SJSA1 (cell line): ENCODE measurements around the gene STPG1. TPM values are rescaled to one million over a fixed set of nuclear protein-coding genes. Genes with fewer than 3 reads are reported as not detected.

Experiments used
- DNase-seq, 2 experiments: peaks; one replicate each; pipeline ENCODE4 v3.0.0-alpha.2; 2015 to 2020; ENCODE audit warnings: low spot score in 2 of 2, low read depth in 1 of 2
- H3K27ac ChIP-seq: fragments of 250-450 bp; sonication (Bioruptor Pico); 2 replicates; pipeline ENCODE4 v1.5.1; 2020; ENCODE audit warnings: mild to moderate bottlenecking, moderate library complexity
- H3K27me3 ChIP-seq: fragments of 250-450 bp; sonication (Bioruptor Pico); replicated peaks from 2 replicates; pipeline ENCODE4 v1.5.1; 2020; ENCODE audit warnings: mild to moderate bottlenecking, moderate library complexity
- H3K36me3 ChIP-seq: fragments of 250-450 bp; sonication (Bioruptor Pico); 2 replicates; pipeline ENCODE4 v1.5.1; 2020; ENCODE audit warnings: mild to moderate bottlenecking
- H3K4me1 ChIP-seq: fragments of 250-450 bp; sonication (Bioruptor Pico); replicated peaks from 2 replicates; pipeline ENCODE4 v1.6.1; 2021; ENCODE audit warnings: mild to moderate bottlenecking
- H3K4me3 ChIP-seq: fragments of 250-450 bp; sonication (Bioruptor Pico); 2 replicates; pipeline ENCODE4 v1.5.1; 2020; ENCODE audit warnings: mild to moderate bottlenecking
- H3K9me3 ChIP-seq: fragments of 250-450 bp; sonication (Bioruptor Pico); replicated peaks from 2 replicates; pipeline ENCODE4 v1.5.1; 2020; ENCODE audit warnings: mild to moderate bottlenecking
- total RNA-seq: library from RNA; depleted of rRNA; stranded (reverse); fragments of >200 nt; shearing (Covaris generic); gene quantifications from 2 replicates; pipeline ENCODE4 v1.2.3, GENCODE V29; 2014

The STPG1 gene
- total RNA-seq, 1 experiment from 2014 or later, result 17.5 TPM

- Histone ChIP-seq H3K27ac (peak overlapping the region; percentile 51), H3K4me3 (no peak overlapping the region)
- DNase-seq, result peak; percentile 71 to 73
Measured at GRCh38 chr1:24384251-24385090, 29.1 kb downstream of the STPG1 start.

GRCh38 chr1:24383381-24383940 is 30.1 kb downstream of the STPG1 start:
- Histone ChIP-seq H3K27me3 (no peaks in the 10 kb centered on the region), H3K9me3 (no peaks in the 10 kb centered on the region; the same call in 1 of the 2 replicates), H3K4me3 (no peak overlapping the region), H3K4me1 (peaks cover 27% of the 10 kb centered on the region), H3K27ac (peak overlapping the region; percentile 51; the same call in 1 of the 2 replicates), H3K36me3 (peaks cover 73% of the 10 kb centered on the region)
- DNase-seq, result peak in 1 of 2 experiments; percentile 3

More at GRCh38 chr1:24384251-24385090, 29.1 kb downstream of the STPG1 start:
- H3K36me3 ChIP-seq, result peaks cover 72% of the 10 kb centered on the region
- peaks cover 27% of the 10 kb centered on the region for H3K4me1 ChIP-seq
- no peaks in the 10 kb centered on the region; the same call in 1 of the 2 replicates for H3K9me3 ChIP-seq
- H3K27me3 ChIP-seq, result no peaks in the 10 kb centered on the region

- no peak overlapping the region for H3K27ac ChIP-seq
- H3K4me3 ChIP-seq, result no peak overlapping the region
- H3K4me1 ChIP-seq, result peaks cover 27% of the 10 kb centered on the region
- H3K36me3 ChIP-seq, result peaks cover 67% of the 10 kb centered on the region
- no peaks in the 10 kb centered on the region for H3K27me3 ChIP-seq
- no peaks in the 10 kb centered on the region; the same call in 1 of the 2 replicates for H3K9me3 ChIP-seq
- peak in 1 of 2 experiments; percentile 12 for DNase-seq
Measured at GRCh38 chr1:24382165-24382577, 31.4 kb downstream of the STPG1 start.

GRCh38 chr1:24381256-24381655 is 32.3 kb downstream of the STPG1 start:
- peaks cover 26% of the 10 kb centered on the region for H3K4me1 ChIP-seq

GRCh38 chr1:24380508-24380907 is 33.1 kb downstream of the STPG1 start:
- Histone ChIP-seq H3K36me3 (peaks cover 51% of the 10 kb centered on the region), H3K27me3 (no peaks in the 10 kb centered on the region), H3K4me1 (peaks cover 19% of the 10 kb centered on the region), H3K27ac (no peak overlapping the region), H3K9me3 (no peaks in the 10 kb centered on the region), H3K4me3 (no peak overlapping the region)
- DNase-seq, result peak in 1 of 2 experiments; percentile 19

More at GRCh38 chr1:24381256-24381655, 32.3 kb downstream of the STPG1 start:
- Histone ChIP-seq H3K27me3 (no peaks in the 10 kb centered on the region), H3K36me3 (peaks cover 58% of the 10 kb centered on the region), H3K27ac (no peak overlapping the region), H3K4me3 (no peak overlapping the region), H3K9me3 (no peaks in the 10 kb centered on the region; the same call in 1 of the 2 replicates)
- DNase-seq, result peak in 1 of 2 experiments; percentile 10

- peaks cover 49% of the 10 kb centered on the region for H3K36me3 ChIP-seq
- H3K27me3 ChIP-seq, result no peaks in the 10 kb centered on the region
- peaks cover 12% of the 10 kb centered on the region for H3K4me1 ChIP-seq
- no peak overlapping the region for H3K27ac ChIP-seq
- H3K9me3 ChIP-seq, result no peaks in the 10 kb centered on the region
- DNase-seq, result no peak
- H3K4me3 ChIP-seq, result no peak overlapping the region
Measured at GRCh38 chr1:24379733-24380315, 33.8 kb downstream of the STPG1 start.

GRCh38 chr1:24374891-24375786 is 38.4 kb downstream of the STPG1 start:
- no peak overlapping the region for H3K4me3 ChIP-seq
- H3K9me3 ChIP-seq, result no peaks in the 10 kb centered on the region
- H3K27ac ChIP-seq, result no peak overlapping the region
- no peaks in the 10 kb centered on the region for H3K4me1 ChIP-seq
- peaks cover 19% of the 10 kb centered on the region for H3K36me3 ChIP-seq
- no peaks in the 10 kb centered on the region for H3K27me3 ChIP-seq
- DNase-seq, result no peak

- H3K9me3 ChIP-seq, result no peaks in the 10 kb centered on the region
- H3K36me3 ChIP-seq, result peaks cover 10% of the 10 kb centered on the region
- no peaks in the 10 kb centered on the region for H3K4me1 ChIP-seq
- no peak for DNase-seq
- H3K27me3 ChIP-seq, result no peaks in the 10 kb centered on the region
- H3K4me3 ChIP-seq, result no peak overlapping the region
- H3K27ac ChIP-seq, result no peak overlapping the region
Measured at GRCh38 chr1:24373710-24374109, 39.9 kb downstream of the STPG1 start.

- H3K4me1 ChIP-seq, result no peaks in the 10 kb centered on the region
- H3K9me3 ChIP-seq, result no peaks in the 10 kb centered on the region
- no peak overlapping the region for H3K27ac ChIP-seq
- H3K27me3 ChIP-seq, result no peaks in the 10 kb centered on the region
- peaks cover 10% of the 10 kb centered on the region; the same call in 1 of the 2 replicates for H3K36me3 ChIP-seq
- DNase-seq, result no peak
- H3K4me3 ChIP-seq, result no peak overlapping the region
Measured at GRCh38 chr1:24373044-24373443, 40.5 kb downstream of the STPG1 start.

- Histone ChIP-seq H3K4me1 (peaks cover 10% of the 10 kb centered on the region), H3K27me3 (no peaks in the 10 kb centered on the region), H3K27ac (no peak overlapping the region), H3K4me3 (no peak overlapping the region), H3K9me3 (no peaks in the 10 kb centered on the region), H3K36me3 (peaks cover 21% of the 10 kb centered on the region)
- DNase-seq, result no peak
Measured at GRCh38 chr1:24369801-24370200, 43.8 kb downstream of the STPG1 start.

GRCh38 chr1:24369199-24369598 is 44.4 kb downstream of the STPG1 start:
- H3K9me3 ChIP-seq, result no peaks in the 10 kb centered on the region
- H3K4me3 ChIP-seq, result no peak overlapping the region
- peaks cover 21% of the 10 kb centered on the region for H3K36me3 ChIP-seq
- H3K27me3 ChIP-seq, result no peaks in the 10 kb centered on the region
- H3K4me1 ChIP-seq, result peaks cover 10% of the 10 kb centered on the region
- H3K27ac ChIP-seq, result no peak overlapping the region
- no peak for DNase-seq

GRCh38 chr1:24366707-24367106 is 46.9 kb downstream of the STPG1 start:
- H3K4me1 ChIP-seq, result peaks cover 10% of the 10 kb centered on the region
- no peak overlapping the region for H3K27ac ChIP-seq
- no peak for DNase-seq
- no peaks in the 10 kb centered on the region for H3K27me3 ChIP-seq
- no peaks in the 10 kb centered on the region for H3K9me3 ChIP-seq
- H3K36me3 ChIP-seq, result peaks cover 28% of the 10 kb centered on the region
- no peak overlapping the region for H3K4me3 ChIP-seq
